IMR-90 (cell line): ENCODE results near the gene KLF11.
"Not testable (repeated sequence)": the region's sequence is repeated elsewhere in the genome, so short reads cannot be mapped to it uniquely, and the experiment has no call there.

Source experiments
- BHLHE40 ChIP-seq: fragments of 150-350 bp; IDR thresholded peaks from 2 replicates; pipeline ENCODE4 v1.6.1; 2016; ENCODE audit warnings: mild to moderate bottlenecking, low read depth, low read length
- CEBPB ChIP-seq: IDR thresholded peaks from 2 replicates; pipeline ENCODE4 v1.6.1; 2012; ENCODE audit warnings: low read depth, low read length, improper control_type of control experiment
- CHD1 ChIP-seq: IDR thresholded peaks from 2 replicates; pipeline ENCODE4 v1.6.1; 2012; ENCODE audit warnings: low read depth, low read length, improper control_type of control experiment
- ELK1 ChIP-seq: fragments of 150-350 bp; IDR thresholded peaks from 2 replicates; pipeline ENCODE4 v1.6.1; 2016; ENCODE audit warnings: low read depth, mild to moderate bottlenecking, low read length, moderate library complexity, borderline replicate concordance
- FOS ChIP-seq: fragments of 150-350 bp; IDR thresholded peaks from 2 replicates; pipeline ENCODE4 v1.6.1; 2016; ENCODE audit warnings: low read depth, low read length
- MAFK ChIP-seq: IDR thresholded peaks from 2 replicates; pipeline ENCODE4 v1.6.1; 2012; ENCODE audit warnings: low read depth, low read length, improper control_type of control experiment
- MAZ ChIP-seq: IDR thresholded peaks from 2 replicates; pipeline ENCODE4 v1.6.1; 2012; ENCODE audit warnings: low read depth, mild to moderate bottlenecking, low read length, improper control_type of control experiment, moderate library complexity, borderline replicate concordance
- MXI1 ChIP-seq: IDR thresholded peaks from 2 replicates; pipeline ENCODE4 v1.6.1; 2012; ENCODE audit warnings: low read depth, mild to moderate bottlenecking, low read length, moderate library complexity, borderline replicate concordance
- POLR2A ChIP-seq: IDR thresholded peaks from 2 replicates; pipeline ENCODE4 v1.6.1; 2012; ENCODE audit warnings: mild to moderate bottlenecking, low read depth, low read length
- RAD21 ChIP-seq: IDR thresholded peaks from 2 replicates; pipeline ENCODE4 v1.6.1; 2012; ENCODE audit warnings: low read length, improper control_type of control experiment
- RCOR1 ChIP-seq: IDR thresholded peaks from 2 replicates; pipeline ENCODE4 v1.6.1; 2012; ENCODE audit warnings: mild to moderate bottlenecking, low read length, improper control_type of control experiment; ENCODE audit not compliant: insufficient replicate concordance
- RFX5 ChIP-seq: IDR thresholded peaks from 2 replicates; pipeline ENCODE4 v1.8.0; 2012; ENCODE audit warnings: low read depth, mild to moderate bottlenecking, low read length, moderate library complexity
- USF2 ChIP-seq: fragments of 150-350 bp; IDR thresholded peaks from 2 replicates; pipeline ENCODE4 v1.6.1; 2017; ENCODE audit warnings: mild to moderate bottlenecking, antibody characterized with exemption, low read length, low read depth
- TF ChIP-seq, protein P1 (sequence below): conservative IDR thresholded peaks from 2 replicates; pipeline ENCODE4 v1.5.1; 2012; ENCODE audit warnings: mild to moderate bottlenecking, low read depth, low read length, improper control_type of control experiment

- not testable (repeated sequence) for TF ChIP-seq USF2, RAD21, BHLHE40, CEBPB, RFX5, POLR2A, RCOR1, CHD1, MXI1, FOS, MAZ, MAFK, ELK1
- TF ChIP-seq, protein P1, sequence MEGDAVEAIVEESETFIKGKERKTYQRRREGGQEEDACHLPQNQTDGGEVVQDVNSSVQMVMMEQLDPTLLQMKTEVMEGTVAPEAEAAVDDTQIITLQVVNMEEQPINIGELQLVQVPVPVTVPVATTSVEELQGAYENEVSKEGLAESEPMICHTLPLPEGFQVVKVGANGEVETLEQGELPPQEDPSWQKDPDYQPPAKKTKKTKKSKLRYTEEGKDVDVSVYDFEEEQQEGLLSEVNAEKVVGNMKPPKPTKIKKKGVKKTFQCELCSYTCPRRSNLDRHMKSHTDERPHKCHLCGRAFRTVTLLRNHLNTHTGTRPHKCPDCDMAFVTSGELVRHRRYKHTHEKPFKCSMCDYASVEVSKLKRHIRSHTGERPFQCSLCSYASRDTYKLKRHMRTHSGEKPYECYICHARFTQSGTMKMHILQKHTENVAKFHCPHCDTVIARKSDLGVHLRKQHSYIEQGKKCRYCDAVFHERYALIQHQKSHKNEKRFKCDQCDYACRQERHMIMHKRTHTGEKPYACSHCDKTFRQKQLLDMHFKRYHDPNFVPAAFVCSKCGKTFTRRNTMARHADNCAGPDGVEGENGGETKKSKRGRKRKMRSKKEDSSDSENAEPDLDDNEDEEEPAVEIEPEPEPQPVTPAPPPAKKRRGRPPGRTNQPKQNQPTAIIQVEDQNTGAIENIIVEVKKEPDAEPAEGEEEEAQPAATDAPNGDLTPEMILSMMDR = not testable (repeated sequence)
Measured at GRCh38 chr2:10013651-10014417, 29.5 kb upstream of the KLF11 start.
